Chondrocyte (in vitro differentiated cells): Measurements from ENCODE around the gene TEAD1. TPM values are rescaled to one million over a fixed set of nuclear protein-coding genes. Genes with fewer than 3 reads are reported as not detected.

ENCODE experiments used
- DNase-seq: peaks from one replicate; pipeline ENCODE4 v3.0.0; 2021; ENCODE audit warnings: mixed read lengths, low spot score
- H3K27ac Mint-ChIP-seq: one replicate; pipeline ENCODE4 v1.8.0; 2021; ENCODE audit warnings: mild to moderate bottlenecking, moderate library complexity, mixed read lengths; ENCODE audit not compliant: unreplicated experiment
- H3K27me3 Mint-ChIP-seq: 2 replicates; pipeline ENCODE4 v1.8.0; 2021; ENCODE audit warnings: low read depth, mixed read lengths
- H3K36me3 Mint-ChIP-seq: 2 replicates; pipeline ENCODE4 v1.8.0; 2021; ENCODE audit warnings: low read depth, mixed read lengths
- H3K4me1 Mint-ChIP-seq: 2 replicates; pipeline ENCODE4 v1.8.0; 2021; ENCODE audit warnings: low read depth, mild to moderate bottlenecking, mixed read lengths
- H3K4me3 Mint-ChIP-seq: one replicate; pipeline ENCODE4 v1.8.0; 2021; ENCODE audit warnings: mild to moderate bottlenecking, moderate library complexity, mixed read lengths; ENCODE audit not compliant: unreplicated experiment
- H3K9me3 Mint-ChIP-seq: 2 replicates; pipeline ENCODE4 v1.8.0; 2021; ENCODE audit warnings: low read depth, mixed read lengths
- CTCF ChIP-seq: fragments of 200-600 bp; sonication (generic); IDR thresholded peaks from 2 replicates; pipeline ENCODE4 v1.5.0; 2021; ENCODE audit warnings: antibody characterized with exemption, mild to moderate bottlenecking, moderate library complexity
- total RNA-seq: library from RNA; stranded (reverse); gene quantifications from 3 replicates; pipeline ENCODE4 v1.2.1, GENCODE V29; 2021

The TEAD1 gene
- total RNA-seq, 1 donor from 2014 or later = 137 TPM

GRCh38 chr11:12901272-12901671 lies 227.1 kb downstream of the TEAD1 start:
- H3K27ac Mint-ChIP-seq = no peak overlapping the region
- peaks cover 15% of the 10 kb centered on the region for H3K36me3 Mint-ChIP-seq
- no peak for DNase-seq
- no peaks in the 10 kb centered on the region for H3K9me3 Mint-ChIP-seq
- no peak for TF ChIP-seq CTCF
- no peaks in the 10 kb centered on the region for H3K27me3 Mint-ChIP-seq
- no peak overlapping the region for H3K4me3 Mint-ChIP-seq
- peaks cover 31% of the 10 kb centered on the region for H3K4me1 Mint-ChIP-seq

- TF ChIP-seq CTCF = no peak
- DNase-seq = no peak
- Mint-ChIP-seq H3K4me3 (no peak overlapping the region), H3K4me1 (peaks cover 37% of the 10 kb centered on the region), H3K27ac (peak overlapping the region; percentile 28), H3K9me3 (no peaks in the 10 kb centered on the region), H3K36me3 (peaks cover 10% of the 10 kb centered on the region), H3K27me3 (no peaks in the 10 kb centered on the region)
These were observed 227.8 kb downstream of the TEAD1 start for GRCh38 chr11:12901874-12902481.

GRCh38 chr11:12902791-12903486 lies 228.7 kb downstream of the TEAD1 start:
- no peaks in the 10 kb centered on the region for H3K9me3 Mint-ChIP-seq
- DNase-seq = no peak
- H3K27me3 Mint-ChIP-seq = no peaks in the 10 kb centered on the region
- TF ChIP-seq CTCF = no peak
- no peak overlapping the region for H3K4me3 Mint-ChIP-seq
- peaks cover 8% of the 10 kb centered on the region for H3K36me3 Mint-ChIP-seq
- H3K27ac Mint-ChIP-seq = no peak overlapping the region
- H3K4me1 Mint-ChIP-seq = peaks cover 33% of the 10 kb centered on the region

GRCh38 chr11:12905435-12905834 lies 231.2 kb downstream of the TEAD1 start:
- no peak overlapping the region for H3K27ac Mint-ChIP-seq
- H3K36me3 Mint-ChIP-seq = peaks cover 9% of the 10 kb centered on the region
- no peak for TF ChIP-seq CTCF
- DNase-seq = no peak
- H3K9me3 Mint-ChIP-seq = no peaks in the 10 kb centered on the region
- no peaks in the 10 kb centered on the region for H3K27me3 Mint-ChIP-seq
- H3K4me1 Mint-ChIP-seq = peaks cover 20% of the 10 kb centered on the region
- no peak overlapping the region for H3K4me3 Mint-ChIP-seq

- no peak overlapping the region for H3K4me3 Mint-ChIP-seq
- no peaks in the 10 kb centered on the region for H3K27me3 Mint-ChIP-seq
- H3K4me1 Mint-ChIP-seq = peaks cover 10% of the 10 kb centered on the region
- H3K27ac Mint-ChIP-seq = no peak overlapping the region
- no peaks in the 10 kb centered on the region for H3K9me3 Mint-ChIP-seq
- DNase-seq = no peak
- peaks cover 9% of the 10 kb centered on the region for H3K36me3 Mint-ChIP-seq
- no peak for TF ChIP-seq CTCF
These were observed 232.3 kb downstream of the TEAD1 start for GRCh38 chr11:12906501-12906900.
